ENCODE results near the gene SUCO. TPM values are rescaled to one million over a fixed set of nuclear protein-coding genes. Genes with fewer than 3 reads are reported as not detected.

Gene SUCO
- total RNA-seq, 4 donors from 2014 or later, result 15.5 to 41.6 (median 25.1) TPM

- ATAC-seq, result no peak
- no peaks in the 10 kb centered on the region for H3K9me3 ChIP-seq
- TF ChIP-seq POLR2A (IDR thresholded peaks at IDR 0.05) (no peak), POLR2AphosphoS5 (IDR thresholded peaks at IDR 0.05) (no peak), CTCF (IDR thresholded peaks at IDR 0.05) (no peak)
- 100% methylated on average over 2 of the region's 3 CpGs; no CpG with 5 or more reads in 1 of the 2 donors for WGBS, 2 donors (ENCODE audit: low coverage in 1 of 2)
- H3K27ac ChIP-seq, result no peak overlapping the region
- no peak overlapping the region for H3K4me3 ChIP-seq
- H3K27me3 ChIP-seq, result no peaks in the 10 kb centered on the region
- H3K4me1 ChIP-seq, result no peaks in the 10 kb centered on the region
- H3K36me3 ChIP-seq, result peaks cover 0 to 71% of the 10 kb centered on the region in 2 donors
Observed at GRCh38 chr1:172567720-172568119, 34.8 kb downstream of the SUCO start.

GRCh38 chr1:172574080-172574479 is 41.1 kb downstream of the SUCO start:
- H3K9me3 ChIP-seq, result no peaks in the 10 kb centered on the region
- no peaks in the 10 kb centered on the region for H3K4me1 ChIP-seq
- H3K27me3 ChIP-seq, result no peaks in the 10 kb centered on the region
- ATAC-seq, result no peak
- WGBS, 2 donors (ENCODE audit: low coverage in 1 of 2), result 79 to 88% methylated on average over 2 of the region's 2 CpGs
- TF ChIP-seq CTCF (IDR thresholded peaks at IDR 0.05) (no peak), POLR2A (IDR thresholded peaks at IDR 0.05) (no peak), POLR2AphosphoS5 (IDR thresholded peaks at IDR 0.05) (no peak), EP300 (IDR thresholded peaks at IDR 0.05) (no peak)
- no peak overlapping the region for H3K4me3 ChIP-seq
- peaks cover 0 to 55% of the 10 kb centered on the region in 2 donors for H3K36me3 ChIP-seq
- no peak overlapping the region for H3K27ac ChIP-seq

- H3K9me3 ChIP-seq, result no peaks in the 10 kb centered on the region
- H3K27ac ChIP-seq, result no peak overlapping the region
- ATAC-seq, result no peak
- peaks cover 0 to 9% (median 0%) of the 10 kb centered on the region in 3 donors for H3K4me1 ChIP-seq
- peaks cover 0 to 43% of the 10 kb centered on the region in 2 donors for H3K36me3 ChIP-seq
- no peaks in the 10 kb centered on the region for H3K27me3 ChIP-seq
- TF ChIP-seq POLR2A (IDR thresholded peaks at IDR 0.05), result no peak
- TF ChIP-seq CTCF (IDR thresholded peaks at IDR 0.05), result no peak
- no peak for TF ChIP-seq EP300 (IDR thresholded peaks at IDR 0.05)
- TF ChIP-seq POLR2AphosphoS5 (IDR thresholded peaks at IDR 0.05), result no peak
- 81 to 84% methylated on average over 1 of the region's 1 CpG for WGBS, 2 donors (ENCODE audit: low coverage in 1 of 2)
- H3K4me3 ChIP-seq, result no peak overlapping the region
Observed at GRCh38 chr1:172578586-172578985, 45.6 kb downstream of the SUCO start.

GRCh38 chr1:172581273-172581672 is 48.3 kb downstream of the SUCO start:
- no peak for ATAC-seq
- Histone ChIP-seq H3K27ac (no peak overlapping the region), H3K27me3 (no peaks in the 10 kb centered on the region), H3K4me3 (no peak overlapping the region), H3K36me3 (peaks cover 0 to 22% of the 10 kb centered on the region in 2 donors), H3K9me3 (no peaks in the 10 kb centered on the region), H3K4me1 (peaks cover 0 to 22% (median 0%) of the 10 kb centered on the region in 3 donors)
- TF ChIP-seq CTCF (IDR thresholded peaks at IDR 0.05), result no peak
- no peak for TF ChIP-seq EP300 (IDR thresholded peaks at IDR 0.05)
- no peak for TF ChIP-seq POLR2AphosphoS5 (IDR thresholded peaks at IDR 0.05)
- TF ChIP-seq POLR2A (IDR thresholded peaks at IDR 0.05), result no peak

GRCh38 chr1:172581779-172582178 is 48.8 kb downstream of the SUCO start:
- Histone ChIP-seq H3K27ac (no peak overlapping the region), H3K4me3 (no peak overlapping the region), H3K4me1 (peaks cover 0 to 22% (median 0%) of the 10 kb centered on the region in 3 donors), H3K36me3 (peaks cover 0 to 22% of the 10 kb centered on the region in 2 donors), H3K27me3 (no peaks in the 10 kb centered on the region), H3K9me3 (no peaks in the 10 kb centered on the region)
- 60 to 71% methylated on average over 1 of the region's 1 CpG for WGBS, 2 donors (ENCODE audit: low coverage in 1 of 2)
- no peak for ATAC-seq
- TF ChIP-seq POLR2A (IDR thresholded peaks at IDR 0.05) (no peak), CTCF (IDR thresholded peaks at IDR 0.05) (no peak), POLR2AphosphoS5 (IDR thresholded peaks at IDR 0.05) (no peak), EP300 (IDR thresholded peaks at IDR 0.05) (no peak)

All from gastroesophageal sphincter (tissue), 4 donors.